HepG2 (cell line): ENCODE measurements around the gene AP4M1. TPM values are rescaled to one million over a fixed set of nuclear protein-coding genes. Genes with fewer than 3 reads are reported as not detected.

Experiments used
- EEA1 ChIP-seq: sonication (generic); formaldehyde crosslinking; IDR thresholded peaks from 2 replicates; pipeline ENCODE4 v1.5.1; 2020; ENCODE audit warnings: mild to moderate bottlenecking, missing genetic modification reagents, borderline replicate concordance
- FOXP1 ChIP-seq, 2 experiments: fragments of 450-650 bp in 1 of 2; IDR thresholded peaks; 2 replicates each; pipeline ENCODE4 v1.6.1; 2017 to 2018; ENCODE audit warnings: antibody characterized with exemption in 1 of 2
- KDM1A ChIP-seq: IDR thresholded peaks from 2 replicates; pipeline ENCODE4 v1.6.1; 2016; ENCODE audit warnings: missing compliant biosample characterization
- KMT2B ChIP-seq: IDR thresholded peaks from 2 replicates; pipeline ENCODE4 v1.6.1; 2016; ENCODE audit warnings: missing genetic modification reagents, missing compliant biosample characterization
- NFYC ChIP-seq: IDR thresholded peaks from 2 replicates; pipeline ENCODE4 v1.6.1; 2016; ENCODE audit warnings: missing genetic modification reagents, missing compliant biosample characterization
- NRL ChIP-seq: sonication (generic); formaldehyde crosslinking; IDR thresholded peaks from 2 replicates; pipeline ENCODE4 v1.5.0; 2020; ENCODE audit warnings: missing genetic modification reagents, mild to moderate bottlenecking, moderate library complexity, borderline replicate concordance
- SIN3A ChIP-seq: IDR thresholded peaks from 2 replicates; pipeline ENCODE4 v1.6.1; 2011; ENCODE audit warnings: low read depth, mild to moderate bottlenecking, control low read depth, low read length, borderline replicate concordance
- SMAD3 ChIP-seq: sonication (generic); formaldehyde crosslinking; IDR thresholded peaks from 2 replicates; pipeline ENCODE4 v1.4.0; 2020; ENCODE audit warnings: missing genetic modification reagents
- SP4 ChIP-seq: sonication (generic); formaldehyde crosslinking; IDR thresholded peaks from 2 replicates; pipeline ENCODE4 v1.8.1; 2023; ENCODE audit warnings: mild to moderate bottlenecking, missing genetic modification reagents
- TCF7L2 ChIP-seq: IDR thresholded peaks from 2 replicates; pipeline ENCODE4 v1.6.1; 2011; ENCODE audit warnings: mild to moderate bottlenecking, low read depth, low read length, moderate library complexity
- ZFP36 ChIP-seq: fragments of 150-350 bp; IDR thresholded peaks from 2 replicates; pipeline ENCODE4 v1.6.1; 2018; ENCODE audit warnings: borderline replicate concordance, low read length, low read depth; ENCODE audit not compliant: partially characterized antibody
- ZFP91 ChIP-seq: sonication (generic); formaldehyde crosslinking; IDR thresholded peaks from 2 replicates; pipeline ENCODE4 v1.9.0; 2022; ENCODE audit warnings: missing genetic modification reagents, mild to moderate bottlenecking, borderline replicate concordance
- ZNF3 ChIP-seq: IDR thresholded peaks from 2 replicates; pipeline ENCODE4 v1.7.0; 2017; ENCODE audit warnings: inconsistent platforms
- ZNF335 ChIP-seq: sonication (generic); formaldehyde crosslinking; IDR thresholded peaks from 2 replicates; pipeline ENCODE4 v1.4.0; 2020; ENCODE audit warnings: missing genetic modification reagents
- ZNF407 ChIP-seq: sonication (generic); formaldehyde crosslinking; IDR thresholded peaks from one replicate; pipeline ENCODE4 v1.5.1; 2020; ENCODE audit warnings: mild to moderate bottlenecking, missing genetic modification reagents; ENCODE audit errors: not compliant biosample characterization
- ZNF557 ChIP-seq: sonication (generic); formaldehyde crosslinking; IDR thresholded peaks from 2 replicates; pipeline ENCODE4 v1.4.0; 2020; ENCODE audit warnings: missing genetic modification reagents
- ZNF572 ChIP-seq: sonication (generic); formaldehyde crosslinking; IDR thresholded peaks from 2 replicates; pipeline ENCODE4 v1.5.1; 2020; ENCODE audit warnings: mild to moderate bottlenecking, missing genetic modification reagents
- ZNF629 ChIP-seq: sonication (generic); formaldehyde crosslinking; conservative IDR thresholded peaks from 2 replicates; pipeline ENCODE4 v1.5.0; 2020; ENCODE audit warnings: missing genetic modification reagents
- ZSCAN31 ChIP-seq: sonication (generic); formaldehyde crosslinking; IDR thresholded peaks from 2 replicates; pipeline ENCODE4 v1.5.0; 2020; ENCODE audit warnings: low read depth, mild to moderate bottlenecking, missing genetic modification reagents
- polyA plus RNA-seq, 8 experiments: library from polyadenylated mRNA; depleted of rRNA in 3 of 8; stranded (reverse) in 7 of 8; unstranded in 1 of 8; fragments of >200 nt; fragmentation: Illumina TruSeq in 4 of 8; extraction: Trizol in 4 of 8; gene quantifications; 2 replicates each; pipeline versions ENCODE4 v1.2.1 to v1.2.3, GENCODE V29; 2011 to 2016; ENCODE audit warnings: low read depth in 4 of 8, missing spikeins in 1 of 8, mixed read lengths in 1 of 8; ENCODE audit not compliant: insufficient read depth in 1 of 8
- total RNA-seq, 5 experiments: library from RNA; depleted of rRNA; stranded (reverse); fragments of >200 nt; fragmentation: Illumina TruSeq; extraction: Trizol; gene quantifications; 2 replicates each; pipeline ENCODE4 v1.2.3, GENCODE V29; 2016; ENCODE audit warnings: low read depth in 1 of 5
- TF ChIP-seq, protein P1 (sequence below): sonication (generic); formaldehyde crosslinking; IDR thresholded peaks from 2 replicates; pipeline ENCODE4 v1.8.1; 2023; ENCODE audit warnings: mild to moderate bottlenecking, missing genetic modification reagents

Gene AP4M1
- total and polyA plus RNA-seq, 2 of the 13 experiments (the other 11 are each of a cell fraction or from before 2014, with no cell fraction given) = 6.3 to 9.7 TPM

GRCh38 chr7:100080907-100081534, 20.4 kb upstream of the AP4M1 start (continued):
- TF ChIP-seq, protein P1, sequence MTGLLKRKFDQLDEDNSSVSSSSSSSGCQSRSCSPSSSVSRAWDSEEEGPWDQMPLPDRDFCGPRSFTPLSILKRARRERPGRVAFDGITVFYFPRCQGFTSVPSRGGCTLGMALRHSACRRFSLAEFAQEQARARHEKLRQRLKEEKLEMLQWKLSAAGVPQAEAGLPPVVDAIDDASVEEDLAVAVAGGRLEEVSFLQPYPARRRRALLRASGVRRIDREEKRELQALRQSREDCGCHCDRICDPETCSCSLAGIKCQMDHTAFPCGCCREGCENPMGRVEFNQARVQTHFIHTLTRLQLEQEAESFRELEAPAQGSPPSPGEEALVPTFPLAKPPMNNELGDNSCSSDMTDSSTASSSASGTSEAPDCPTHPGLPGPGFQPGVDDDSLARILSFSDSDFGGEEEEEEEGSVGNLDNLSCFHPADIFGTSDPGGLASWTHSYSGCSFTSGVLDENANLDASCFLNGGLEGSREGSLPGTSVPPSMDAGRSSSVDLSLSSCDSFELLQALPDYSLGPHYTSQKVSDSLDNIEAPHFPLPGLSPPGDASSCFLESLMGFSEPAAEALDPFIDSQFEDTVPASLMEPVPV = no peak
- TF ChIP-seq ZFP91 = no peak
- TF ChIP-seq ZNF629 = no peak
- 0 out of 2 replicates have a peak, but pooled peaks have one; percentile 15 for TF ChIP-seq SIN3A
- 0 out of 2 replicates have a peak, but pooled peaks have one; percentile 2 for TF ChIP-seq ZNF557 (CRISPR knock-in tag)
- TF ChIP-seq KMT2B (CRISPR knock-in tag) = no peak
- TF ChIP-seq ZFP36 = no peak
- no peak; the same call in 1 of the 2 replicates for TF ChIP-seq NFYC
- TF ChIP-seq ZNF3 = no peak
- no peak for TF ChIP-seq ZNF407 (CRISPR knock-in tag)
- no peak for TF ChIP-seq ZNF335 (CRISPR knock-in tag)
- no peak for TF ChIP-seq ZNF572 (CRISPR knock-in tag)
- TF ChIP-seq NRL (CRISPR knock-in tag) = no peak
- TF ChIP-seq TCF7L2 = no peak
- no peak for TF ChIP-seq EEA1 (CRISPR knock-in tag)
- TF ChIP-seq KDM1A (CRISPR knock-in tag) = no peak
- TF ChIP-seq ZSCAN31 (CRISPR knock-in tag) = no peak
- TF ChIP-seq SMAD3 (CRISPR knock-in tag) = no peak
- TF ChIP-seq SP4 (CRISPR knock-in tag) = no peak
- no peak for TF ChIP-seq FOXP1 (IDR thresholded peaks at IDR 0.05)
- peak; percentile 44; the same call in 1 of the 2 replicates for TF ChIP-seq FOXP1 (CRISPR knock-in tag; IDR thresholded peaks at IDR 0.05)
